HEK293 (cell line): ENCODE data around the gene TSPAN9.

Experiments used
- CTCF ChIP-seq: fragments of 450-650 bp; formaldehyde crosslinking; IDR thresholded peaks from 2 replicates; pipeline ENCODE4 v1.5.1; 2016; ENCODE audit warnings: missing biosample characterization, missing genetic modification characterization
- MZF1 ChIP-seq: fragments of 450-650 bp; formaldehyde crosslinking; IDR thresholded peaks from 2 replicates; pipeline ENCODE4 v1.5.1; 2017; ENCODE audit warnings: missing biosample characterization, missing genetic modification characterization, borderline replicate concordance
- RBAK ChIP-seq: fragments of 450-650 bp; formaldehyde crosslinking; IDR thresholded peaks from 2 replicates; pipeline ENCODE4 v1.5.1; 2016; ENCODE audit warnings: missing biosample characterization, missing genetic modification characterization
- SALL2 ChIP-seq: fragments of 450-650 bp; formaldehyde crosslinking; IDR thresholded peaks from 2 replicates; pipeline ENCODE4 v1.5.0; 2017; ENCODE audit warnings: missing biosample characterization, mild to moderate bottlenecking, missing genetic modification characterization, borderline replicate concordance
- SP3 ChIP-seq: fragments of 450-650 bp; formaldehyde crosslinking; IDR thresholded peaks from 2 replicates; pipeline ENCODE4 v1.5.1; 2016; ENCODE audit warnings: missing biosample characterization, missing genetic modification characterization
- ZNF416 ChIP-seq: fragments of 450-650 bp; formaldehyde crosslinking; IDR thresholded peaks from 2 replicates; pipeline ENCODE4 v1.5.1; 2016; ENCODE audit warnings: missing biosample characterization, missing genetic modification characterization
- ZNF677 ChIP-seq: fragments of 450-650 bp; IDR thresholded peaks from 2 replicates; pipeline ENCODE4 v1.5.0; 2018; ENCODE audit warnings: missing biosample characterization, mild to moderate bottlenecking, missing genetic modification characterization, moderate library complexity
- ZNF792 ChIP-seq: fragments of 450-650 bp; formaldehyde crosslinking; IDR thresholded peaks from 2 replicates; pipeline ENCODE4 v1.5.1; 2016; ENCODE audit warnings: missing biosample characterization, missing genetic modification characterization

DNA sequence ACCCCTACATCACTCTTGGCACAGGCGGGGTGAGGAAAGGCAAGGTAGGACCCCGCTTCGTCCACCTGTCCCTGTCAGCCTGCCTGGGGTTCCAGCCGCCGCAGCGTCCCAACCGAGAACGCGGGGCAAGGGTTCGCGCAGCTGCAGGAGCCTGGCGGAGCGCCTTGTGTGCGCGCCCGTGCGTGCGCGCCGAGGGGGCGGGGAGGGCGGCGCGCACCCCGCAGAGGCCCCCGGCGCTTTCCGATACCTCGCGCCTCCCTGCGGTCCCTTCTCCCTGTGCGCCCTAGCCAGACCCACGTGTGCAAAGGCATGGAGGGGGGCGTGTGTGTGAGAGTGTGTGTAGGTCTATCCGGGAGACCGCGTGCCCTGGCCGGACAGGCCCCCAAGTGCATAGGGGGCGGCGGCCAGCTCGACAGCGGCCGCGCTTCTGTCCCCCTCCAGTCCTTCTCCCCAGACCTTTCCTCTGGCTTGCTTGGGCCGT, 122.4 kb downstream of the TSPAN9 start:
- no peak for TF ChIP-seq SALL2 (tag by site-specific recombination)
- TF ChIP-seq CTCF (tag by site-specific recombination), result no peak; the same call in 1 of the 2 replicates
- TF ChIP-seq SP3 (tag by site-specific recombination), result no peak
- no peak for TF ChIP-seq ZNF416
- TF ChIP-seq MZF1 (tag by site-specific recombination), result no peak
- TF ChIP-seq ZNF677 (tag by site-specific recombination), result no peak
- no peak for TF ChIP-seq ZNF792
- no peak for TF ChIP-seq RBAK (tag by site-specific recombination)
